H1 (cell line): ENCODE results near the gene WDSUB1. TPM values are rescaled to one million over a fixed set of nuclear protein-coding genes. Genes with fewer than 3 reads are reported as not detected.

Experiments used
- CTCF ChIA-PET: fragments of 300-600 bp; sonication (Branson Sonifier 250); formaldehyde crosslinking; loops from one replicate; lab custom pipeline; 2021; ENCODE audit not compliant: partially characterized antibody; lab: Charles Lee
- POLR2A ChIA-PET: fragments of 300-600 bp; sonication (Branson Sonifier 250); formaldehyde crosslinking; loops from one replicate; lab custom pipeline; 2021; ENCODE audit warnings: inconsistent platforms; ENCODE audit not compliant: partially characterized antibody; lab: Charles Lee
- DNase-seq, 2 experiments: peaks; one replicate each; pipeline versions ENCODE4 v3.0.0 to v3.0.0-alpha.2; 2010 to 2022; ENCODE audit warnings: low spot score in 2 of 2, low read depth in 1 of 2, mixed read lengths in 1 of 2
- FAIRE-seq: peaks from 2 replicates; lab custom pipeline; 2011; peaks lifted over from hg19 to GRCh38; lab: Jason Lieb, UNC
- H2AFZ ChIP-seq: 2 replicates; pipeline ENCODE4 v1.8.1; 2012; ENCODE audit warnings: low read length, inconsistent platforms
- H2AK5ac ChIP-seq: 2 replicates; pipeline ENCODE4 v1.6.1; 2013; ENCODE audit warnings: low read depth, low read length
- H2BK120ac ChIP-seq: replicated peaks from 2 replicates; pipeline ENCODE3; 2013; ENCODE audit warnings: low read depth, low read length, inconsistent platforms
- H2BK12ac ChIP-seq: 2 replicates; pipeline ENCODE4 v1.6.1; 2013; ENCODE audit warnings: low read depth, low read length
- H2BK15ac ChIP-seq: 2 replicates; pipeline ENCODE4 v1.6.1; 2013; ENCODE audit warnings: low read length
- H2BK20ac ChIP-seq: 2 replicates; pipeline ENCODE4 v1.6.1; 2013; ENCODE audit warnings: low read length
- H2BK5ac ChIP-seq: 2 replicates; pipeline ENCODE4 v1.6.1; 2013; ENCODE audit warnings: low read depth, low read length
- H3K14ac ChIP-seq: 2 replicates; pipeline ENCODE4 v1.6.1; 2013; ENCODE audit warnings: inconsistent platforms; ENCODE audit not compliant: insufficient read length
- H3K18ac ChIP-seq: 2 replicates; pipeline ENCODE4 v1.6.1; 2013; ENCODE audit warnings: low read length; ENCODE audit errors: extremely low read depth
- H3K23ac ChIP-seq: 2 replicates; pipeline ENCODE4 v1.6.1; 2013; ENCODE audit warnings: inconsistent platforms; ENCODE audit not compliant: insufficient read length
- H3K23me2 ChIP-seq: 2 replicates; pipeline ENCODE4 v1.6.1; 2013; ENCODE audit warnings: low read depth, low read length
- H3K27ac ChIP-seq: 2 replicates; pipeline ENCODE4 v1.6.1; 2011; ENCODE audit warnings: low read depth, low read length, inconsistent platforms
- H3K27me3 ChIP-seq, 4 experiments: replicated peaks in 1 of 4; 1 replicate in 1 of 4; 2 replicates in 3 of 4; pipeline versions ENCODE4 v1.6.1 to v1.8.1; 2011 to 2013; ENCODE audit warnings: low read length in 3 of 4, mild to moderate bottlenecking in 3 of 4, inconsistent platforms in 2 of 4, mixed read lengths in 2 of 4, moderate library complexity in 1 of 4; ENCODE audit not compliant: control insufficient read depth in 3 of 4, insufficient read depth in 3 of 4; ENCODE audit errors: extremely low read depth in 1 of 4
- H3K36me3 ChIP-seq, 4 experiments: 2 replicates each; pipeline versions ENCODE4 v1.6.1 to v1.8.1; 2011 to 2013; ENCODE audit warnings: mild to moderate bottlenecking in 4 of 4, low read length in 3 of 4, moderate library complexity in 2 of 4, control low read depth in 1 of 4, inconsistent platforms in 1 of 4; ENCODE audit not compliant: insufficient read depth in 4 of 4, control insufficient read depth in 2 of 4
- H3K4ac ChIP-seq: replicated peaks from 2 replicates; pipeline ENCODE3; 2013; ENCODE audit warnings: low read length, low read depth, mixed read lengths, inconsistent platforms; ENCODE audit not compliant: insufficient read length
- H3K4me1 ChIP-seq, 4 experiments: replicated peaks in 1 of 4; 1 replicate in 1 of 4; 2 replicates in 3 of 4; pipeline versions ENCODE4 v1.6.1 to v1.8.1; 2011 to 2013; ENCODE audit warnings: low read length in 3 of 4, inconsistent platforms in 2 of 4, mixed read lengths in 1 of 4; ENCODE audit not compliant: insufficient read depth in 4 of 4, control insufficient read depth in 3 of 4
- H3K4me2 ChIP-seq, 2 experiments: 2 replicates each; pipeline versions ENCODE4 v1.6.1 to v1.8.1; 2011 to 2013; ENCODE audit warnings: low read depth in 2 of 2, low read length in 2 of 2, control low read depth in 1 of 2, inconsistent platforms in 1 of 2, mild to moderate bottlenecking in 1 of 2; ENCODE audit not compliant: insufficient read depth in 1 of 2
- H3K4me3 ChIP-seq, 4 experiments: fragments of 200-600, 300-600 bp in 1 of 4; sonication (generic), shearing (Covaris generic), sonication (Bioruptor Twin) in 1 of 4; 2 replicates each; pipeline versions ENCODE4 v1.5.1 to v1.8.1; 2011 to 2016; ENCODE audit warnings: low read length in 4 of 4, low read depth in 3 of 4, control low read depth in 2 of 4, inconsistent platforms in 2 of 4, mild to moderate bottlenecking in 2 of 4, mixed read lengths in 1 of 4, moderate library complexity in 1 of 4; ENCODE audit not compliant: insufficient read depth in 2 of 4; ENCODE audit errors: extremely low read depth in 1 of 4
- H3K56ac ChIP-seq: replicated peaks from 2 replicates; pipeline ENCODE3; 2013; ENCODE audit warnings: low read depth, mild to moderate bottlenecking, mixed read lengths, low read length, inconsistent platforms; ENCODE audit not compliant: insufficient read length
- H3K79me1 ChIP-seq: 2 replicates; pipeline ENCODE4 v1.6.1; 2013; ENCODE audit warnings: low read depth, low read length, control low read depth
- H3K79me2 ChIP-seq, 2 experiments: 2 replicates each; pipeline versions ENCODE4 v1.6.1 to v1.8.1; 2012 to 2013; ENCODE audit warnings: low read length in 2 of 2, mild to moderate bottlenecking in 2 of 2, inconsistent platforms in 1 of 2; ENCODE audit not compliant: insufficient read depth in 2 of 2, control insufficient read depth in 1 of 2
- H3K9ac ChIP-seq, 4 experiments: replicated peaks in 1 of 4; 1 replicate in 1 of 4; 2 replicates in 3 of 4; pipeline versions ENCODE4 v1.6.1 to v1.8.1; 2011 to 2013; ENCODE audit warnings: low read depth in 3 of 4, low read length in 3 of 4, control low read depth in 2 of 4, mild to moderate bottlenecking in 2 of 4, moderate library complexity in 2 of 4, inconsistent platforms in 1 of 4; ENCODE audit errors: extremely low read depth in 1 of 4
- H3K9me3 ChIP-seq, 2 experiments: 2 replicates each; pipeline versions ENCODE4 v1.6.1 to v1.8.1; 2012 to 2013; ENCODE audit warnings: mild to moderate bottlenecking in 2 of 2, moderate library complexity in 2 of 2, control low read depth in 1 of 2, inconsistent platforms in 1 of 2, low read depth in 1 of 2, low read length in 1 of 2, mixed read lengths in 1 of 2; ENCODE audit not compliant: insufficient read depth in 2 of 2
- H4K20me1 ChIP-seq, 2 experiments: replicated peaks in 1 of 2; 2 replicates each; pipeline versions ENCODE3 to v1.8.1; 2011 to 2013; ENCODE audit warnings: inconsistent platforms in 2 of 2, low read length in 2 of 2, mild to moderate bottlenecking in 1 of 2; ENCODE audit not compliant: insufficient read depth in 2 of 2, control insufficient read depth in 1 of 2
- H4K5ac ChIP-seq: 2 replicates; pipeline ENCODE4 v1.6.1; 2013; ENCODE audit warnings: low read length, low read depth, mixed read lengths, inconsistent platforms; ENCODE audit not compliant: insufficient read length
- H4K8ac ChIP-seq: 2 replicates; pipeline ENCODE4 v1.8.0; 2013; ENCODE audit warnings: mild to moderate bottlenecking, moderate library complexity, low read length, inconsistent platforms; ENCODE audit not compliant: insufficient read depth; ENCODE audit errors: extremely low read depth
- H4K91ac ChIP-seq: replicated peaks from 2 replicates; pipeline ENCODE3; 2013; ENCODE audit warnings: low read length, mixed read lengths, inconsistent platforms; ENCODE audit not compliant: insufficient read length
- BCL11A ChIP-seq, 2 experiments: IDR thresholded peaks; one replicate each; pipeline ENCODE4 v1.6.1; 2011; ENCODE audit warnings: low read depth in 2 of 2, low read length in 2 of 2, mild to moderate bottlenecking in 2 of 2
- CBX5 ChIP-seq: fragments of 300-800, 300-1000 bp; sonication (generic); IDR thresholded peaks from 2 replicates; pipeline ENCODE4 v1.7.1; 2016; ENCODE audit warnings: antibody characterized with exemption, low read length, low read depth
- CEBPB ChIP-seq: IDR thresholded peaks from 2 replicates; pipeline ENCODE4 v1.6.1; 2012; ENCODE audit warnings: low read depth, low read length
- E2F6 ChIP-seq: IDR thresholded peaks from 2 replicates; pipeline ENCODE4 v1.6.1; 2012; ENCODE audit warnings: inconsistent platforms
- RBBP5 ChIP-seq: IDR thresholded peaks from 2 replicates; pipeline ENCODE4 v1.7.1; 2012; ENCODE audit warnings: low read depth, mild to moderate bottlenecking, inconsistent platforms, low read length, moderate library complexity, borderline replicate concordance
- RXRA ChIP-seq: IDR thresholded peaks from 2 replicates; pipeline ENCODE4 v1.6.1; 2011; ENCODE audit warnings: low read depth, mild to moderate bottlenecking, low read length, moderate library complexity; ENCODE audit not compliant: insufficient read depth
- SIN3A ChIP-seq, 2 experiments: IDR thresholded peaks in 1 of 2; conservative IDR thresholded peaks in 1 of 2; 2 replicates each; pipeline ENCODE4 v1.6.1; 2011 to 2012; ENCODE audit warnings: low read length in 2 of 2, improper control_type of control experiment in 1 of 2, low read depth in 1 of 2, mild to moderate bottlenecking in 1 of 2
- TBP ChIP-seq: IDR thresholded peaks from 2 replicates; pipeline ENCODE4 v1.6.1; 2011; ENCODE audit warnings: low read depth, low read length, improper control_type of control experiment
- WGBS, 2 experiments: shearing (Covaris generic) in 1 of 2; methylation state at CpG; one replicate each; pipeline versions ENCODE4 v1.1.6 to v1.1.7; 2013 to 2015; ENCODE audit warnings: low lambda C conversion rate in 2 of 2, mixed read lengths in 2 of 2, inconsistent platforms in 1 of 2, low coverage in 1 of 2, missing lambda C conversion rate in 1 of 2; ENCODE audit not compliant: insufficient replicate concordance in 2 of 2, insufficient coverage in 1 of 2, insufficient read length in 1 of 2; ENCODE audit errors: extremely low coverage in 1 of 2, missing lambda C conversion rate in 1 of 2; 5-methylcytosine and 5-hydroxymethylcytosine counted together
- polyA plus RNA-seq, 7 experiments: library from polyadenylated mRNA; depleted of rRNA in 3 of 7; stranded (reverse) in 5 of 7; unstranded in 2 of 7; fragments of >200 nt in 5 of 7; fragments of 200-250 nt in 2 of 7; gene quantifications; 1 replicate in 5 of 7; 2 replicates in 1 of 7; 4 replicates in 1 of 7; pipeline versions ENCODE4 v1.2.1 to v1.2.3, GENCODE V29; 2011 to 2013; ENCODE audit warnings: missing spikeins in 2 of 7, mixed read lengths in 2 of 7
- total RNA-seq: library from RNA; stranded (reverse); fragmentation: NEBNext Ultra II Directional; extraction: Animal tissue kit (Norgen Biotek cat#: 25700); gene quantifications from 2 replicates; pipeline ENCODE4 v1.2.1, GENCODE V29; 2021

WDSUB1 gene
- total and polyA plus RNA-seq, 2 of the 8 experiments (the other 6 are each of a cell fraction or from before 2014, with no cell fraction given) = 5.5 to 8.0 TPM

GRCh38 chr2:159266554-159266953 is 19.9 kb downstream of the WDSUB1 start:
- Histone ChIP-seq H2BK15ac (no peak overlapping the region), H3K23ac (no peak overlapping the region), H3K18ac (no peak overlapping the region), H3K14ac (no peak overlapping the region), H3K27ac (no peak overlapping the region), H3K9me3 (no peaks in the 10 kb centered on the region), H3K4ac (no peak overlapping the region), H3K9ac (no peak overlapping the region), H2BK20ac (no peak overlapping the region), H3K4me3 (no peak overlapping the region), H3K4me1 (no peaks in the 10 kb centered on the region), H2BK5ac (no peak overlapping the region), H4K91ac (no peak overlapping the region), H4K5ac (no peak overlapping the region), H3K27me3 (no peaks in the 10 kb centered on the region), H2BK12ac (no peak overlapping the region), H2AFZ (no peak overlapping the region), H3K23me2 (no peaks in the 10 kb centered on the region; the same call in 1 of the 2 replicates), H2BK120ac (no peak overlapping the region), H3K79me2 (no peaks in the 10 kb centered on the region), H3K56ac (no peak overlapping the region), H4K8ac (no peak overlapping the region), H4K20me1 (no peaks in the 10 kb centered on the region), H3K4me2 (no peak overlapping the region), H3K79me1 (no peaks in the 10 kb centered on the region), H3K36me3 (peaks cover 0 to 4% (median 0%) of the 10 kb centered on the region in 4 experiments; a peak in 2 of 8 replicates), H2AK5ac (no peak overlapping the region)
- TF ChIP-seq TBP = no peak
- TF ChIP-seq BCL11A (IDR thresholded peaks at IDR 0.05; ENCODE audit: low read depth in 2 of 2, low read length in 2 of 2) = no peak
- TF ChIP-seq CBX5 = no peak
- TF ChIP-seq CEBPB = no peak
- no peak for TF ChIP-seq SIN3A (conservative IDR thresholded peaks at IDR 0.05 in 1 of 2, IDR thresholded peaks at IDR 0.05 in 1 of 2; ENCODE audit: low read depth in 1 of 2, low read length in 2 of 2)
- no peak for TF ChIP-seq E2F6
- TF ChIP-seq RXRA = no peak
- TF ChIP-seq RBBP5 = no peak
- WGBS, 2 experiments = 95% methylated on average over 3 of the region's 3 CpGs; no CpG with 5 or more reads in 1 of the 2 experiments
- FAIRE-seq (no peak), DNase-seq (no peak)
- CTCF ChIA-PET = interaction anchor here (1.3 kb wide), 1 partner anchor 10 kb away, joined by 3 read pairs; no protein-coding TSS in a partner anchor
- POLR2A ChIA-PET = no interaction called here
